Left ventricle myocardium inferior (tissue), 1 donor: Measurements from ENCODE around the gene TPD52L1. TPM values are rescaled to one million over a fixed set of nuclear protein-coding genes. Genes with fewer than 3 reads are reported as not detected.
A peak's percentile ranks its signal among the peaks of the same experiment; 100 is the strongest.

Experiments used
- DNase-seq: peaks from one replicate; pipeline ENCODE4 v3.0.0-alpha.2; 2020
- H3K27ac ChIP-seq: fragments of 200-600 bp; replicated peaks from 2 replicates; pipeline ENCODE4 v1.8.0; 2021
- H3K27me3 ChIP-seq: fragments of 200-600 bp; 2 replicates; pipeline ENCODE4 v1.8.0; 2021; ENCODE audit warnings: low read depth
- H3K36me3 ChIP-seq: fragments of 200-600 bp; 2 replicates; pipeline ENCODE4 v1.8.0; 2021
- H3K4me1 ChIP-seq: fragments of 200-600 bp; 2 replicates; pipeline ENCODE4 v1.8.0; 2021
- H3K4me3 ChIP-seq: fragments of 200-600 bp; 2 replicates; pipeline ENCODE4 v1.8.0; 2021; ENCODE audit warnings: mild to moderate bottlenecking, moderate library complexity
- H3K9me3 ChIP-seq: fragments of 200-600 bp; replicated peaks from 2 replicates; pipeline ENCODE4 v1.8.0; 2021
- intact Hi-C: fragments of 100-400 bp; cut with micrococcal nuclease; formaldehyde crosslinking; loops from one replicate; pipeline ENCODE4 v1.11.0; 2022
- total RNA-seq: library from RNA; stranded (reverse); fragmentation: NEBNext Ultra II Directional; extraction: Animal tissue kit (Norgen Biotek cat#: 25700); gene quantifications from one replicate; pipeline ENCODE4 v1.2.1, GENCODE V29; 2021
- TF ChIP-seq, protein P1 (sequence below): fragments of 200-600 bp; IDR thresholded peaks from 2 replicates; pipeline ENCODE4 v1.8.0; 2021; ENCODE audit warnings: antibody characterized with exemption, mild to moderate bottlenecking, borderline replicate concordance
- donor health status: DM: no; HTN: yes; CAD: no; lungs with severe emphysema.

The TPD52L1 gene
- total RNA-seq, 1 donor from 2014 or later = 64.0 TPM

GRCh38 chr6:125111219-125111983 is 42.2 kb upstream of the TPD52L1 start:
- no peak for DNase-seq

DNA sequence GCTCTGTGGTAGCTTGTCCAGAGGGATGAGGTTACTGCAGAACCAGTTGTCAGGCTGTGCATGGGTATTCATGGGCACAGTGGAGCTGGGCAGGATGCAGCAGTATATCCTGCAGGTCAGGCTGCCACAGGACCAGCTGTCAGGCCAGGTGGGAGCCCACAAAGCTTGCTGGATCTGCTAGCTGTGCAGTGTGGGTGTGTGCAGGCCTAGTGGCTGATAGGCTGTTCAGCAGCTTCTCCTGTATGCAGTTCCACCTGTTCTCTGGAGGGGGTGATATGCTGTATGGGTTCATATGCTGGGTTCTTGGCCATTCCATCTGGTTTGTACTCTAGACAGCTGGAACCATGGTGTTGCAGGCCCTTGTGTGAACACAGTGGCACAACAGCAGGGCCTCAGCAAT is 40.6 kb upstream of the TPD52L1 start:
- no peaks in the 10 kb centered on the region for H3K36me3 ChIP-seq
- H3K4me3 ChIP-seq = no peak overlapping the region
- H3K9me3 ChIP-seq = peaks cover 43% of the 10 kb centered on the region
- no peaks in the 10 kb centered on the region for H3K27me3 ChIP-seq
- intact Hi-C loops = no loop called here
- no peak for DNase-seq
- no peak overlapping the region for H3K27ac ChIP-seq
- TF ChIP-seq, protein P1, sequence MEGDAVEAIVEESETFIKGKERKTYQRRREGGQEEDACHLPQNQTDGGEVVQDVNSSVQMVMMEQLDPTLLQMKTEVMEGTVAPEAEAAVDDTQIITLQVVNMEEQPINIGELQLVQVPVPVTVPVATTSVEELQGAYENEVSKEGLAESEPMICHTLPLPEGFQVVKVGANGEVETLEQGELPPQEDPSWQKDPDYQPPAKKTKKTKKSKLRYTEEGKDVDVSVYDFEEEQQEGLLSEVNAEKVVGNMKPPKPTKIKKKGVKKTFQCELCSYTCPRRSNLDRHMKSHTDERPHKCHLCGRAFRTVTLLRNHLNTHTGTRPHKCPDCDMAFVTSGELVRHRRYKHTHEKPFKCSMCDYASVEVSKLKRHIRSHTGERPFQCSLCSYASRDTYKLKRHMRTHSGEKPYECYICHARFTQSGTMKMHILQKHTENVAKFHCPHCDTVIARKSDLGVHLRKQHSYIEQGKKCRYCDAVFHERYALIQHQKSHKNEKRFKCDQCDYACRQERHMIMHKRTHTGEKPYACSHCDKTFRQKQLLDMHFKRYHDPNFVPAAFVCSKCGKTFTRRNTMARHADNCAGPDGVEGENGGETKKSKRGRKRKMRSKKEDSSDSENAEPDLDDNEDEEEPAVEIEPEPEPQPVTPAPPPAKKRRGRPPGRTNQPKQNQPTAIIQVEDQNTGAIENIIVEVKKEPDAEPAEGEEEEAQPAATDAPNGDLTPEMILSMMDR = no peak
- H3K4me1 ChIP-seq = no peaks in the 10 kb centered on the region

More at GRCh38 chr6:125111219-125111983, 42.2 kb upstream of the TPD52L1 start:
- intact Hi-C loops = no loop called here
- Histone ChIP-seq H3K27me3 (no peaks in the 10 kb centered on the region), H3K4me1 (no peaks in the 10 kb centered on the region), H3K27ac (no peak overlapping the region), H3K9me3 (peaks cover 43% of the 10 kb centered on the region), H3K4me3 (no peak overlapping the region), H3K36me3 (no peaks in the 10 kb centered on the region)
- TF ChIP-seq, protein P1 = no peak

GRCh38 chr6:125114248-125114858 is 39.2 kb upstream of the TPD52L1 start:
- intact Hi-C loops = loop anchor here (2.0 kb wide), 1 partner anchor 244 kb away; no protein-coding TSS in a partner anchor
- Histone ChIP-seq H3K27me3 (no peaks in the 10 kb centered on the region), H3K27ac (no peak overlapping the region), H3K4me1 (no peaks in the 10 kb centered on the region), H3K4me3 (no peak overlapping the region), H3K36me3 (no peaks in the 10 kb centered on the region), H3K9me3 (peaks cover 33% of the 10 kb centered on the region)
- DNase-seq = no peak
- TF ChIP-seq, protein P1 = peak; percentile 92

GRCh38 chr6:125116170-125116569 is 37.4 kb upstream of the TPD52L1 start:
- TF ChIP-seq, protein P1 = no peak
- H3K27ac ChIP-seq = no peak overlapping the region
- no peak overlapping the region for H3K4me3 ChIP-seq
- no peaks in the 10 kb centered on the region for H3K4me1 ChIP-seq
- H3K9me3 ChIP-seq = peaks cover 15% of the 10 kb centered on the region
- H3K27me3 ChIP-seq = no peaks in the 10 kb centered on the region
- DNase-seq = no peak
- no peaks in the 10 kb centered on the region for H3K36me3 ChIP-seq
- intact Hi-C loops = no loop called here

GRCh38 chr6:125116710-125117109 is 36.9 kb upstream of the TPD52L1 start:
- intact Hi-C loops = no loop called here

More at GRCh38 chr6:125116710-125117109, 36.9 kb upstream of the TPD52L1 start:
- Histone ChIP-seq H3K27me3 (no peaks in the 10 kb centered on the region), H3K9me3 (peaks cover 9% of the 10 kb centered on the region), H3K27ac (no peak overlapping the region), H3K4me1 (no peaks in the 10 kb centered on the region), H3K36me3 (no peaks in the 10 kb centered on the region), H3K4me3 (no peak overlapping the region)
- DNase-seq = no peak
- TF ChIP-seq, protein P1 = no peak
